HL-60 (cell line): ENCODE data around the gene TRIOBP.

Source experiments
- CTCF ChIP-seq: IDR thresholded peaks from one replicate; pipeline ENCODE4 v1.5.1; 2011; ENCODE audit warnings: low read length, control low read depth, inconsistent platforms; ENCODE audit not compliant: insufficient read depth
- POLR2AphosphoS5 ChIP-seq: IDR thresholded peaks from 2 replicates; pipeline ENCODE4 v1.6.1; 2012; ENCODE audit warnings: low read depth
- SPI1 ChIP-seq: IDR thresholded peaks from 2 replicates; pipeline ENCODE4 v1.6.1; 2012; ENCODE audit warnings: low read depth, mild to moderate bottlenecking, borderline replicate concordance
- TF ChIP-seq, protein P1 (sequence below): IDR thresholded peaks from 2 replicates; pipeline ENCODE4 v1.6.1; 2012; ENCODE audit warnings: low read depth; ENCODE audit not compliant: insufficient replicate concordance

DNA sequence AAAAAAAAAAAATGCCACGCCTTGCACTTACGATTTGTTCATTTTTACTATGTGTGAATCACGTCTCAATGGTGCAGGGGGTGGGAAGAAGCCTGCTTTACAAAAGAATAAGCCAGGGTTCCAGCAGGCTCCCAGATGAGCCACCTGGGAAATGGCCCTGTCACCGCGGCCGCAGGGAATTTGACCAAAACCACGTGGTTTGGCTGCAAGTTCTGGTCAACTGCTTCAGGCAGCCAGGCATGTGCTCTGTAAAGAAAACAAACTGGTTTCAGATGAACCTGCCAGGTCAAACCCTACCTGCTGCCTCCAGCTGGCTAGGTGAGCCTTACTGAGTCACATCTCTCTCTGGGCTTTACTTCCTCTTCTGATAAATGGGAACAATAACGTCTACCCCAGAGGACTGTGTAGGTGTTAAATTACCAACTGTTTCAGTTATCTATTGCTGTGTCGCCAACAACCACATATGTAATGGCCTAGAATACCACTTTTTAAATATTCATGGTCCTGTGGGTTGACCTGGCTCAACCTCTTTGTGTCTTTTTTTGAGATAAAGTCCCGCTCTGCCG lies 80.4 kb downstream of the TRIOBP start:
- TF ChIP-seq CTCF (no peak), POLR2AphosphoS5 (no peak), SPI1 (no peak)
- TF ChIP-seq, protein P1, sequence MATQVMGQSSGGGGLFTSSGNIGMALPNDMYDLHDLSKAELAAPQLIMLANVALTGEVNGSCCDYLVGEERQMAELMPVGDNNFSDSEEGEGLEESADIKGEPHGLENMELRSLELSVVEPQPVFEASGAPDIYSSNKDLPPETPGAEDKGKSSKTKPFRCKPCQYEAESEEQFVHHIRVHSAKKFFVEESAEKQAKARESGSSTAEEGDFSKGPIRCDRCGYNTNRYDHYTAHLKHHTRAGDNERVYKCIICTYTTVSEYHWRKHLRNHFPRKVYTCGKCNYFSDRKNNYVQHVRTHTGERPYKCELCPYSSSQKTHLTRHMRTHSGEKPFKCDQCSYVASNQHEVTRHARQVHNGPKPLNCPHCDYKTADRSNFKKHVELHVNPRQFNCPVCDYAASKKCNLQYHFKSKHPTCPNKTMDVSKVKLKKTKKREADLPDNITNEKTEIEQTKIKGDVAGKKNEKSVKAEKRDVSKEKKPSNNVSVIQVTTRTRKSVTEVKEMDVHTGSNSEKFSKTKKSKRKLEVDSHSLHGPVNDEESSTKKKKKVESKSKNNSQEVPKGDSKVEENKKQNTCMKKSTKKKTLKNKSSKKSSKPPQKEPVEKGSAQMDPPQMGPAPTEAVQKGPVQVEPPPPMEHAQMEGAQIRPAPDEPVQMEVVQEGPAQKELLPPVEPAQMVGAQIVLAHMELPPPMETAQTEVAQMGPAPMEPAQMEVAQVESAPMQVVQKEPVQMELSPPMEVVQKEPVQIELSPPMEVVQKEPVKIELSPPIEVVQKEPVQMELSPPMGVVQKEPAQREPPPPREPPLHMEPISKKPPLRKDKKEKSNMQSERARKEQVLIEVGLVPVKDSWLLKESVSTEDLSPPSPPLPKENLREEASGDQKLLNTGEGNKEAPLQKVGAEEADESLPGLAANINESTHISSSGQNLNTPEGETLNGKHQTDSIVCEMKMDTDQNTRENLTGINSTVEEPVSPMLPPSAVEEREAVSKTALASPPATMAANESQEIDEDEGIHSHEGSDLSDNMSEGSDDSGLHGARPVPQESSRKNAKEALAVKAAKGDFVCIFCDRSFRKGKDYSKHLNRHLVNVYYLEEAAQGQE: no peak
